ENCODE data around the gene TCF7L1. TPM values are rescaled to one million over a fixed set of nuclear protein-coding genes. Genes with fewer than 3 reads are reported as not detected.

Gene TCF7L1
- total and polyA plus RNA-seq, 12 donors = 4.5 to 10.9 (median 6.3) TPM

GRCh38 chr2:85184231-85184630 lies 51.0 kb downstream of the TCF7L1 start:
- Histone ChIP-seq H3K27me3 (no peaks in the 10 kb centered on the region), H3K27ac (no peak overlapping the region), H3K4me1 (peaks cover 10 to 46% (median 29%) of the 10 kb centered on the region in 9 donors), H3K9me3 (no peaks in the 10 kb centered on the region), H3K4me3 (no peak overlapping the region), H3K36me3 (no peaks in the 10 kb centered on the region)
- ATAC-seq (no peak), DNase-seq (no peak)
- intact Hi-C loops (cut with DNase I) = loop anchor here in 1 of 10 donors (2.0 kb wide), 1 partner anchor 49 kb away; no protein-coding TSS in a partner anchor
- WGBS, 2 donors = 96% methylated on average over 9 of the region's 9 CpGs
- TF ChIP-seq CTCF (IDR thresholded peaks at IDR 0.05) = no peak

DNA sequence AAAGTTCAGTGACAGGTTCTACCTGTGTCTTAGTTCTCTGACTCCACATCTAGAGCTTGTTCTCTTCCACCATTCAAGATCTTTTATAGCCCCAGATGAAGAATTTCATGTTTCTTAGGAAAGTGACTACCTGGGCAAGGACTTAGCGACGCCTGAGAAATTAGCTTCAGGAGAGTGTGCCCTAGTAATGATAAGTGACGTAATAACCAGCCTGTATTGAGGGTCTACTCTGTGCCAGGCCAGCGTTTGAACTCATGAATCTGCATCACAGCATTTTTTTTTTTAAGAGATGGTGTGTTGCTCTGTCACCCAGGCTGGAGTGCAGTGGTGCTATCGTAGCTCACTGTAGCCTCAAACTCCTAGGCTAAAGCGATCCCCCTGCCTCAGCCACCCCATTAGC lies 51.8 kb downstream of the TCF7L1 start:
- H3K9me3 ChIP-seq = no peaks in the 10 kb centered on the region
- no peak for DNase-seq
- no peaks in the 10 kb centered on the region for H3K36me3 ChIP-seq
- ATAC-seq = no peak
- H3K4me1 ChIP-seq = peaks cover 10 to 41% (median 21%) of the 10 kb centered on the region in 9 donors
- TF ChIP-seq CTCF (IDR thresholded peaks at IDR 0.05) = no peak
- H3K27me3 ChIP-seq = no peaks in the 10 kb centered on the region
- H3K27ac ChIP-seq = no peak overlapping the region
- 96 to 99% methylated on average over 6 of the region's 6 CpGs for WGBS, 2 donors
- H3K4me3 ChIP-seq = no peak overlapping the region
- intact Hi-C loops (cut with DNase I) = loop anchor here in 1 of 10 donors (2.0 kb wide), 1 partner anchor 50 kb away; no protein-coding TSS in a partner anchor

- Histone ChIP-seq H3K4me1 (peaks cover 10 to 37% (median 16%) of the 10 kb centered on the region in 9 donors), H3K36me3 (no peaks in the 10 kb centered on the region), H3K27ac (no peak overlapping the region), H3K9me3 (no peaks in the 10 kb centered on the region), H3K4me3 (no peak overlapping the region), H3K27me3 (no peaks in the 10 kb centered on the region)
- 92 to 95% methylated on average over 7 of the region's 7 CpGs for WGBS, 2 donors
- DNase-seq (no peak), ATAC-seq (no peak)
- no peak for TF ChIP-seq CTCF (IDR thresholded peaks at IDR 0.05)
- intact Hi-C loops (cut with DNase I) = loop anchor here in 1 of 10 donors (2.0 kb wide), 1 partner anchor 51 kb away; no protein-coding TSS in a partner anchor
Observed at GRCh38 chr2:85185431-85185940, 52.3 kb downstream of the TCF7L1 start.

DNA sequence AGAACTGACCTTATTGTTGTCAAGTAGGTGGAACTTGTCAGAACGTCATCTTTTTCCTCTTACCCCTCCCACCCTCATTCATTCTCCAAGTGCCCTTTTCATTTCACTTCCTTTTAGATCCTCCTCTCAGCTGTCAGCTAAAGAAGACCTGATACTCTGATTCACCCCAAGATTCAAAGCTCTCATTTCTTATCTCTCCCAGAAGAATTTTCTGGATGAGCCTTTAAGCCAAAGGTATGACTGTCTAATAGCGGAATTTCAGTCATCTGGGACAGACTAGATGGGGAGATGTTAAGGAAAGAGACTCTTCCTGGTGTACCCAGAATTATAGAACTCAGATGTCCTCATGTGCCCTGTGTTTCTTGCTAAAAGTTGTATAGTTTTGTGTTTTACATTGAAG lies 53.9 kb downstream of the TCF7L1 start:
- TF ChIP-seq CTCF (IDR thresholded peaks at IDR 0.05) = no peak
- H3K27me3 ChIP-seq = no peaks in the 10 kb centered on the region
- H3K36me3 ChIP-seq = no peaks in the 10 kb centered on the region
- intact Hi-C loops (cut with DNase I) = no loop called here
- peaks cover 0 to 31% (median 9%) of the 10 kb centered on the region in 9 donors for H3K4me1 ChIP-seq
- no peak overlapping the region for H3K4me3 ChIP-seq
- H3K9me3 ChIP-seq = no peaks in the 10 kb centered on the region
- ATAC-seq (no peak), DNase-seq (no peak)
- H3K27ac ChIP-seq = no peak overlapping the region
- WGBS, 2 donors = 66 to 74% methylated on average over 2 of the region's 2 CpGs
